HEK293T (cell line): ENCODE measurements around the gene ITGA1.

Source experiments
- ELF4 ChIP-seq: fragments of 450-650 bp; IDR thresholded peaks from 2 replicates; pipeline ENCODE4 v1.6.1; 2017; ENCODE audit warnings: antibody characterized with exemption
- FOXM1 ChIP-seq: fragments of 450-650 bp; IDR thresholded peaks from 2 replicates; pipeline ENCODE4 v1.6.1; 2017; ENCODE audit warnings: mild to moderate bottlenecking, borderline replicate concordance
- HDGF ChIP-seq: fragments of 450-650 bp; IDR thresholded peaks from 2 replicates; pipeline ENCODE4 v1.6.1; 2017; ENCODE audit warnings: antibody characterized with exemption, borderline replicate concordance
- SP1 ChIP-seq: fragments of 450-650 bp; IDR thresholded peaks from 2 replicates; pipeline ENCODE4 v1.6.1; 2017
- SUZ12 ChIP-seq: fragments of 450-650 bp; IDR thresholded peaks from 2 replicates; pipeline ENCODE4 v1.6.1; 2016; ENCODE audit warnings: mild to moderate bottlenecking
- ZNF384 ChIP-seq: fragments of 450-650 bp; IDR thresholded peaks from 2 replicates; pipeline ENCODE4 v1.6.1; 2016
- TF ChIP-seq, protein P1 (sequence below): fragments of 450-650 bp; IDR thresholded peaks from 2 replicates; pipeline ENCODE4 v1.6.1; 2016

- TF ChIP-seq, protein P1, sequence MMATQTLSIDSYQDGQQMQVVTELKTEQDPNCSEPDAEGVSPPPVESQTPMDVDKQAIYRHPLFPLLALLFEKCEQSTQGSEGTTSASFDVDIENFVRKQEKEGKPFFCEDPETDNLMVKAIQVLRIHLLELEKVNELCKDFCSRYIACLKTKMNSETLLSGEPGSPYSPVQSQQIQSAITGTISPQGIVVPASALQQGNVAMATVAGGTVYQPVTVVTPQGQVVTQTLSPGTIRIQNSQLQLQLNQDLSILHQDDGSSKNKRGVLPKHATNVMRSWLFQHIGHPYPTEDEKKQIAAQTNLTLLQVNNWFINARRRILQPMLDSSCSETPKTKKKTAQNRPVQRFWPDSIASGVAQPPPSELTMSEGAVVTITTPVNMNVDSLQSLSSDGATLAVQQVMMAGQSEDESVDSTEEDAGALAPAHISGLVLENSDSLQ = no peak
- TF ChIP-seq FOXM1 (no peak), ZNF384 (no peak), SUZ12 (no peak), HDGF (no peak), SP1 (no peak), ELF4 (no peak)
Observed at GRCh38 chr5:52886206-52886605, 98.5 kb downstream of the ITGA1 start.
